HepG2 (cell line): ENCODE data around the gene TNK1. TPM values are rescaled to one million over a fixed set of nuclear protein-coding genes. Genes with fewer than 3 reads are reported as not detected.

Experiments used
- DPF2 ChIP-seq: sonication (generic); formaldehyde crosslinking; IDR thresholded peaks from 2 replicates; pipeline ENCODE4 v1.4.0; 2020; ENCODE audit warnings: mild to moderate bottlenecking, low read depth, missing genetic modification reagents, borderline replicate concordance
- ELF3 ChIP-seq: IDR thresholded peaks from 2 replicates; pipeline ENCODE4 v1.6.1; 2016; ENCODE audit warnings: missing genetic modification reagents, missing compliant biosample characterization
- GABPB1 ChIP-seq: IDR thresholded peaks from 2 replicates; pipeline ENCODE4 v1.6.1; 2016; ENCODE audit warnings: mild to moderate bottlenecking, missing genetic modification reagents, moderate library complexity, missing compliant biosample characterization
- HMG20A ChIP-seq: IDR thresholded peaks from 2 replicates; pipeline ENCODE4 v1.6.1; 2016; ENCODE audit warnings: borderline replicate concordance
- HNRNPK ChIP-seq: fragments of 200-400 bp; formaldehyde crosslinking; IDR thresholded peaks from 2 replicates; pipeline ENCODE4 v1.6.1; 2018; ENCODE audit warnings: low read length, low read depth, moderate library complexity, mild to moderate bottlenecking; ENCODE audit not compliant: poor library complexity, severe bottlenecking
- KLF15 ChIP-seq: sonication (generic); formaldehyde crosslinking; IDR thresholded peaks from 2 replicates; pipeline ENCODE4 v1.8.1; 2023; ENCODE audit warnings: borderline replicate concordance, mild to moderate bottlenecking, inconsistent platforms, missing genetic modification reagents, mixed read lengths
- KMT2A ChIP-seq: sonication (generic); formaldehyde crosslinking; IDR thresholded peaks from 2 replicates; pipeline ENCODE4 v1.4.0; 2020; ENCODE audit warnings: missing genetic modification reagents
- MIER3 ChIP-seq: IDR thresholded peaks from 2 replicates; pipeline ENCODE4 v1.6.1; 2016; ENCODE audit warnings: missing compliant biosample characterization, borderline replicate concordance
- MLLT10 ChIP-seq: sonication (generic); formaldehyde crosslinking; IDR thresholded peaks from 2 replicates; pipeline ENCODE4 v1.4.0; 2020; ENCODE audit warnings: missing genetic modification reagents
- PAWR ChIP-seq: sonication (generic); formaldehyde crosslinking; IDR thresholded peaks from 2 replicates; pipeline ENCODE4 v1.4.0; 2020; ENCODE audit warnings: missing genetic modification reagents, mild to moderate bottlenecking, borderline replicate concordance
- PCBP1 ChIP-seq: fragments of 200-400 bp; formaldehyde crosslinking; IDR thresholded peaks from 2 replicates; pipeline ENCODE4 v1.6.1; 2017; ENCODE audit warnings: mild to moderate bottlenecking, low read depth, low read length, borderline replicate concordance
- PCBP2 ChIP-seq: fragments of 200-400 bp; formaldehyde crosslinking; optimal IDR thresholded peaks from 2 replicates; pipeline ENCODE3; 2018; ENCODE audit warnings: low read length, low read depth; ENCODE audit not compliant: poor library complexity, severe bottlenecking
- PHF8 ChIP-seq: sonication (generic); formaldehyde crosslinking; IDR thresholded peaks from 2 replicates; pipeline ENCODE4 v1.5.0; 2020; ENCODE audit warnings: missing genetic modification reagents
- SALL1 ChIP-seq: sonication (generic); formaldehyde crosslinking; IDR thresholded peaks from 2 replicates; pipeline ENCODE4 v1.8.0; 2022; ENCODE audit warnings: mild to moderate bottlenecking, missing genetic modification reagents
- SMARCE1 ChIP-seq: fragments of 450-650 bp; IDR thresholded peaks from 2 replicates; pipeline ENCODE4 v1.6.1; 2017; ENCODE audit warnings: borderline replicate concordance
- SP4 ChIP-seq: sonication (generic); formaldehyde crosslinking; IDR thresholded peaks from 2 replicates; pipeline ENCODE4 v1.8.1; 2023; ENCODE audit warnings: mild to moderate bottlenecking, missing genetic modification reagents
- SRSF4 ChIP-seq: fragments of 200-400 bp; formaldehyde crosslinking; IDR thresholded peaks from one replicate; pipeline ENCODE4 v1.6.1; 2018; ENCODE audit warnings: mild to moderate bottlenecking, low read depth, low read length, moderate library complexity; ENCODE audit not compliant: poor library complexity, severe bottlenecking
- STAG1 ChIP-seq: sonication (generic); formaldehyde crosslinking; IDR thresholded peaks from 2 replicates; pipeline ENCODE4 v1.4.0; 2020; ENCODE audit warnings: missing genetic modification reagents
- XBP1 ChIP-seq: sonication (generic); formaldehyde crosslinking; IDR thresholded peaks from 2 replicates; pipeline ENCODE4 v1.5.0; 2020; ENCODE audit warnings: missing genetic modification reagents
- ZEB1 ChIP-seq: IDR thresholded peaks from 2 replicates; pipeline ENCODE4 v1.6.1; 2012; ENCODE audit warnings: mild to moderate bottlenecking, low read depth, inconsistent platforms; ENCODE audit not compliant: insufficient replicate concordance
- ZFP37 ChIP-seq: sonication (generic); formaldehyde crosslinking; IDR thresholded peaks from 2 replicates; pipeline ENCODE4 v1.4.0; 2020; ENCODE audit warnings: missing genetic modification reagents, borderline replicate concordance
- ZFY ChIP-seq: sonication (generic); formaldehyde crosslinking; IDR thresholded peaks from 2 replicates; pipeline ENCODE4 v1.4.0; 2020; ENCODE audit warnings: missing genetic modification reagents
- ZNF253 ChIP-seq: sonication (generic); formaldehyde crosslinking; IDR thresholded peaks from 2 replicates; pipeline ENCODE4 v1.8.0; 2022; ENCODE audit warnings: mild to moderate bottlenecking, missing genetic modification reagents, borderline replicate concordance
- ZNF709 ChIP-seq: sonication (generic); formaldehyde crosslinking; IDR thresholded peaks from 2 replicates; pipeline ENCODE4 v1.5.0; 2020; ENCODE audit warnings: mild to moderate bottlenecking, missing genetic modification reagents
- ZSCAN31 ChIP-seq: sonication (generic); formaldehyde crosslinking; IDR thresholded peaks from 2 replicates; pipeline ENCODE4 v1.5.0; 2020; ENCODE audit warnings: low read depth, mild to moderate bottlenecking, missing genetic modification reagents
- polyA plus RNA-seq, 8 experiments: library from polyadenylated mRNA; depleted of rRNA in 3 of 8; stranded (reverse) in 7 of 8; unstranded in 1 of 8; fragments of >200 nt; fragmentation: Illumina TruSeq in 4 of 8; extraction: Trizol in 4 of 8; gene quantifications; 2 replicates each; pipeline versions ENCODE4 v1.2.1 to v1.2.3, GENCODE V29; 2011 to 2016; ENCODE audit warnings: low read depth in 4 of 8, missing spikeins in 1 of 8, mixed read lengths in 1 of 8; ENCODE audit not compliant: insufficient read depth in 1 of 8
- total RNA-seq, 5 experiments: library from RNA; depleted of rRNA; stranded (reverse); fragments of >200 nt; fragmentation: Illumina TruSeq; extraction: Trizol; gene quantifications; 2 replicates each; pipeline ENCODE4 v1.2.3, GENCODE V29; 2016; ENCODE audit warnings: low read depth in 1 of 5
- TF ChIP-seq, protein P1 (sequence below): sonication (generic); formaldehyde crosslinking; IDR thresholded peaks from 2 replicates; pipeline ENCODE4 v1.4.0; 2020; ENCODE audit warnings: missing genetic modification reagents
- TF ChIP-seq, protein P2 (sequence below): sonication (generic); formaldehyde crosslinking; IDR thresholded peaks from 2 replicates; pipeline ENCODE4 v1.4.0; 2020; ENCODE audit warnings: missing genetic modification reagents, borderline replicate concordance
- TF ChIP-seq, protein P3 (sequence below): sonication (generic); formaldehyde crosslinking; IDR thresholded peaks from 2 replicates; pipeline ENCODE4 v1.4.0; 2020; ENCODE audit warnings: missing genetic modification reagents

The TNK1 gene
- total and polyA plus RNA-seq, 2 of the 13 experiments (the other 11 are each of a cell fraction or from before 2014, with no cell fraction given) = 2.0 to 3.5 TPM

DNA sequence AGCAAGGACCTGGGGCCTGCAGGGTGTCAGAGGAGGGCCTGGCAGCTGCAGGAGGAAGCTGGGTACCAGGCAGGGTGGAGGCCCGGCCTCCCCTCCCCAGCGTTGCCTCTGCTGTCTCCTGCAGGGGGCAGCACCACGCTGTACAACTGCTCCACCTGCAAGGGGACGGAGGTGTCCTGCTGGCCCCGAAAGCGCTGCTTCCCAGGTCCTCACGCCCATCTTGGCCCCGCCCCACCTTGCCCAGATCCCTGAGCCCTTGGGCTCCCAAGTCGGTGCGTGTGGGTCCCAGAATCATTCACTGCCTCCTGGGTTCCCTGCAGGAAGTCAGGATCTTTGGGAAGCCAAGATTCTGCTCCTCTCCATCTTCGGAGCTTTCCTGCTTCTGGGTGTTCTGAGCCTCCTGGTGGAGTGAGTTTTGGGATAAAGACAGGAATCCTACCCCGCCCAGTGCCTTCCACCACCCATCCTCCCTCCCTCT lies 24.8 kb upstream of the TNK1 start (continued):
- TF ChIP-seq SRSF4 (no peak), ZFP37 (no peak), ZSCAN31 (CRISPR knock-in tag) (no peak), MIER3 (CRISPR knock-in tag) (peak; percentile 65; the same call in 1 of the 2 replicates), ZFY (CRISPR knock-in tag) (peak; percentile 53; the same call in 1 of the 2 replicates), SALL1 (CRISPR knock-in tag) (peak; percentile 57), ZNF709 (CRISPR knock-in tag) (no peak), SP4 (CRISPR knock-in tag) (peak; percentile 42; the same call in 1 of the 2 replicates), PAWR (CRISPR knock-in tag) (no peak), ELF3 (CRISPR knock-in tag) (peak; percentile 66; the same call in 1 of the 2 replicates), PCBP1 (peak; percentile 77; the same call in 1 of the 2 replicates), XBP1 (CRISPR knock-in tag) (no peak), HMG20A (CRISPR knock-in tag) (no peak), DPF2 (CRISPR knock-in tag) (0 out of 2 replicates have a peak, but pooled peaks have one; percentile 36), SMARCE1 (no peak), ZEB1 (no peak), STAG1 (peak; percentile 95), KLF15 (CRISPR knock-in tag) (no peak), HNRNPK (no peak), MLLT10 (CRISPR knock-in tag) (no peak), ZNF253 (CRISPR knock-in tag) (no peak), PCBP2 (no peak), GABPB1 (peak; percentile 68), KMT2A (CRISPR knock-in tag) (no peak), PHF8 (CRISPR knock-in tag) (0 out of 2 replicates have a peak, but pooled peaks have one; percentile 32)
- TF ChIP-seq, protein P1, sequence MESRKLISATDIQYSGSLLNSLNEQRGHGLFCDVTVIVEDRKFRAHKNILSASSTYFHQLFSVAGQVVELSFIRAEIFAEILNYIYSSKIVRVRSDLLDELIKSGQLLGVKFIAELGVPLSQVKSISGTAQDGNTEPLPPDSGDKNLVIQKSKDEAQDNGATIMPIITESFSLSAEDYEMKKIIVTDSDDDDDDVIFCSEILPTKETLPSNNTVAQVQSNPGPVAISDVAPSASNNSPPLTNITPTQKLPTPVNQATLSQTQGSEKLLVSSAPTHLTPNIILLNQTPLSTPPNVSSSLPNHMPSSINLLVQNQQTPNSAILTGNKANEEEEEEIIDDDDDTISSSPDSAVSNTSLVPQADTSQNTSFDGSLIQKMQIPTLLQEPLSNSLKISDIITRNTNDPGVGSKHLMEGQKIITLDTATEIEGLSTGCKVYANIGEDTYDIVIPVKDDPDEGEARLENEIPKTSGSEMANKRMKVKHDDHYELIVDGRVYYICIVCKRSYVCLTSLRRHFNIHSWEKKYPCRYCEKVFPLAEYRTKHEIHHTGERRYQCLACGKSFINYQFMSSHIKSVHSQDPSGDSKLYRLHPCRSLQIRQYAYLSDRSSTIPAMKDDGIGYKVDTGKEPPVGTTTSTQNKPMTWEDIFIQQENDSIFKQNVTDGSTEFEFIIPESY = peak; percentile 34; the same call in 1 of the 2 replicates
- TF ChIP-seq, protein P2, sequence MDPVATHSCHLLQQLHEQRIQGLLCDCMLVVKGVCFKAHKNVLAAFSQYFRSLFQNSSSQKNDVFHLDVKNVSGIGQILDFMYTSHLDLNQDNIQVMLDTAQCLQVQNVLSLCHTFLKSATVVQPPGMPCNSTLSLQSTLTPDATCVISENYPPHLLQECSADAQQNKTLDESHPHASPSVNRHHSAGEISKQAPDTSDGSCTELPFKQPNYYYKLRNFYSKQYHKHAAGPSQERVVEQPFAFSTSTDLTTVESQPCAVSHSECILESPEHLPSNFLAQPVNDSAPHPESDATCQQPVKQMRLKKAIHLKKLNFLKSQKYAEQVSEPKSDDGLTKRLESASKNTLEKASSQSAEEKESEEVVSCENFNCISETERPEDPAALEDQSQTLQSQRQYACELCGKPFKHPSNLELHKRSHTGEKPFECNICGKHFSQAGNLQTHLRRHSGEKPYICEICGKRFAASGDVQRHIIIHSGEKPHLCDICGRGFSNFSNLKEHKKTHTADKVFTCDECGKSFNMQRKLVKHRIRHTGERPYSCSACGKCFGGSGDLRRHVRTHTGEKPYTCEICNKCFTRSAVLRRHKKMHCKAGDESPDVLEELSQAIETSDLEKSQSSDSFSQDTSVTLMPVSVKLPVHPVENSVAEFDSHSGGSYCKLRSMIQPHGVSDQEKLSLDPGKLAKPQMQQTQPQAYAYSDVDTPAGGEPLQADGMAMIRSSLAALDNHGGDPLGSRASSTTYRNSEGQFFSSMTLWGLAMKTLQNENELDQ = no peak
- TF ChIP-seq, protein P3, sequence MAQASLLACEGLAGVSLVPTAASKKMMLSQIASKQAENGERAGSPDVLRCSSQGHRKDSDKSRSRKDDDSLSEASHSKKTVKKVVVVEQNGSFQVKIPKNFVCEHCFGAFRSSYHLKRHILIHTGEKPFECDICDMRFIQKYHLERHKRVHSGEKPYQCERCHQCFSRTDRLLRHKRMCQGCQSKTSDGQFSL = 0 out of 2 replicates have a peak, but pooled peaks have one; percentile 41
